ENCODE results near the gene DCAF4L1. TPM values are rescaled to one million over a fixed set of nuclear protein-coding genes. Genes with fewer than 3 reads are reported as not detected.

The DCAF4L1 gene
- total RNA-seq, 1 donor from 2014 or later: 0.53 TPM

DNA sequence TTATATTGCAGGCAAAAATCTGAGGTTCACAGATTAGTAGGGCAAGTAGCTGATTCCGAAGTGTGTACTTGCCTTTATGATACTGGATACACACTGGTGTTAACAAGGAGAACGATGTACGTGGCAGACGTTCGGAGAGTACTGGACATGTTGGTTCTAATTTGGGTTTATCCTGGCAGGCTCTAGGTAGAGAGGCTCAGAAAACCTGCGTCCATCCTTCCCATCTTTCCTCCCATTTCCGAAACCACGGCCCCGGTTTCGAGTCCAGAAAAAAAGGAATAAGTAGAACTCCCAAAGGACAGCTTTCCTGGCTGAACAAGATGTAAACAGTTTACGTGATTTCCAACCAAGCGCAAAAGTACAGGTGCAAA is 8.4 kb downstream of the DCAF4L1 start:
- ATAC-seq: peak; percentile 6 to 41
- H3K4me1 ChIP-seq: peaks cover 24% of the 10 kb centered on the region
- intact Hi-C loops (cut with DNase I): no loop called here
- peak overlapping the region; percentile 91 for H3K27ac ChIP-seq
- TF ChIP-seq CTCF (IDR thresholded peaks at IDR 0.05): no peak
- peak overlapping the region; percentile 91 for H3K4me3 ChIP-seq
- no peaks in the 10 kb centered on the region for H3K27me3 ChIP-seq (ENCODE audit: low read depth)
- H3K36me3 ChIP-seq: no peaks in the 10 kb centered on the region
- no peaks in the 10 kb centered on the region for H3K9me3 ChIP-seq
- DNase-seq: no peak

GRCh38 chr4:41990365-41991111 is 9.0 kb downstream of the DCAF4L1 start, which contains the start of gene SLC30A9:
SLC30A9 (plus strand) TSS chr4:41990530; CDS start chr4:41990652, 122 bp downstream.
- no peaks in the 10 kb centered on the region for H3K27me3 ChIP-seq (ENCODE audit: low read depth)
- peak; percentile 50 for TF ChIP-seq CTCF (IDR thresholded peaks at IDR 0.05)
- H3K4me1 ChIP-seq: peaks cover 24% of the 10 kb centered on the region
- peak within 1 kb of the TSS; percentile 91 for H3K27ac ChIP-seq
- intact Hi-C loops (cut with DNase I): no loop called here
- no peaks in the 10 kb centered on the region for H3K9me3 ChIP-seq
- DNase-seq (peak; percentile 96), ATAC-seq (peak; percentile 99 to 100)
- no peaks in the 10 kb centered on the region for H3K36me3 ChIP-seq
- peak within 1 kb of the TSS; percentile 91 for H3K4me3 ChIP-seq

DNA sequence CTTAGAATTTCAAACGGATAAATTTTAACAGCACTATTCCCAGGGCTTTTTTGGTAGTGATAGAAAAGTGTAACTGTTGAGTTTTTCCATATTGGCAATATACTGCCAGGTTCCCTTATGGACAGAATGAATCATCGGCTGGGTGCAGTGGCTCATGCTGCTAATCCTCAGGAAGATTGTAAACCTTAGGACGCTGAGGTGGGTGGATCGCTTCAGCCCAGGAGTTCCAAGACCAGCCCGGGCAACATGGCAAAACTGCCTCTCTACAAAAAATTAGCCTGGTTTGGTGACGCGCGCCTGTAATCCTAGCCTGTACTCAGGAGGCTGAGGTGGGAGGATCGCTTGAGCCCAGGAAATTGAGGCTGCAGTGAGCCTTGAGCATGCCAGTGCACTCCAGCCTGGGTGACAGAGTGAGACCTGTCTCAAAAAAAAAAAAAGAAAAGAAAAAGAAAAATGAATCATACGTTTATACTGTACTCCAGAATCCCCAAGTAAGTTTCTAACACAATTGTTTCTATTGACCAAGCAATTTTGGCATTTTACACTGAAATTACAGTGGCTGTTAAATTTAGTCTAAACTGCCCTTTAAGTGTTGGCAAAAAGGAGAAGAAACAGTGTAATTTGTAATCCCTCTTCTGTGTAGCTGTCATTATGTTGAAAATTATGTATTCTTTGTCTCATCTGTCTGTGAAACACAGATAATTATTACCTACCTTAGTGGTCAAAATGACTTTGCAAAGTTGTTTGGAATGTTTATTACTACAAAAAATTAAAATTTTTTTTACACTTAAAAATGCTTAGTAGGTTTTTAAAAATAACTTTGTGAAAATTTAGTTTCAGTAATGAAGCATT is 10.6 kb downstream of the DCAF4L1 start:
- H3K36me3 ChIP-seq: no peaks in the 10 kb centered on the region
- DNase-seq (no peak), ATAC-seq (no peak)
- H3K9me3 ChIP-seq: no peaks in the 10 kb centered on the region
- intact Hi-C loops (cut with DNase I): no loop called here
- no peak for TF ChIP-seq CTCF (IDR thresholded peaks at IDR 0.05)
- no peak overlapping the region for H3K27ac ChIP-seq
- no peak overlapping the region for H3K4me3 ChIP-seq
- peaks cover 24% of the 10 kb centered on the region for H3K4me1 ChIP-seq
- H3K27me3 ChIP-seq (ENCODE audit: low read depth): no peaks in the 10 kb centered on the region

GRCh38 chr4:41992967-41993857 is 11.7 kb downstream of the DCAF4L1 start:
- ATAC-seq (no peak), DNase-seq (no peak)
- Histone ChIP-seq H3K27me3 (ENCODE audit: low read depth) (no peaks in the 10 kb centered on the region), H3K4me3 (no peak overlapping the region), H3K4me1 (peaks cover 24% of the 10 kb centered on the region), H3K9me3 (no peaks in the 10 kb centered on the region), H3K27ac (no peak overlapping the region), H3K36me3 (no peaks in the 10 kb centered on the region)
- no peak for TF ChIP-seq CTCF (IDR thresholded peaks at IDR 0.05)
- intact Hi-C loops (cut with DNase I): no loop called here

GRCh38 chr4:41994461-41994985 is 13.0 kb downstream of the DCAF4L1 start:
- TF ChIP-seq CTCF (IDR thresholded peaks at IDR 0.05): no peak
- intact Hi-C loops (cut with DNase I): no loop called here
- no peak overlapping the region for H3K27ac ChIP-seq
- H3K4me1 ChIP-seq: peaks cover 21% of the 10 kb centered on the region
- no peaks in the 10 kb centered on the region for H3K9me3 ChIP-seq
- no peaks in the 10 kb centered on the region for H3K27me3 ChIP-seq (ENCODE audit: low read depth)
- no peak for DNase-seq
- H3K4me3 ChIP-seq: no peak overlapping the region
- H3K36me3 ChIP-seq: no peaks in the 10 kb centered on the region
- ATAC-seq: no peak
